H1 (cell line): ENCODE results near the gene GIMAP2. TPM values are rescaled to one million over a fixed set of nuclear protein-coding genes. Genes with fewer than 3 reads are reported as not detected.

Experiments
- CTCF ChIA-PET: fragments of 300-600 bp; sonication (Branson Sonifier 250); formaldehyde crosslinking; loops from one replicate; lab custom pipeline; 2021; ENCODE audit not compliant: partially characterized antibody; lab: Charles Lee
- POLR2A ChIA-PET: fragments of 300-600 bp; sonication (Branson Sonifier 250); formaldehyde crosslinking; loops from one replicate; lab custom pipeline; 2021; ENCODE audit warnings: inconsistent platforms; ENCODE audit not compliant: partially characterized antibody; lab: Charles Lee
- DNase-seq, 2 experiments: peaks; one replicate each; pipeline versions ENCODE4 v3.0.0 to v3.0.0-alpha.2; 2010 to 2022; ENCODE audit warnings: low spot score in 2 of 2, low read depth in 1 of 2, mixed read lengths in 1 of 2
- FAIRE-seq: peaks from 2 replicates; lab custom pipeline; 2011; peaks lifted over from hg19 to GRCh38; lab: Jason Lieb, UNC
- H2AFZ ChIP-seq: 2 replicates; pipeline ENCODE4 v1.8.1; 2012; ENCODE audit warnings: low read length, inconsistent platforms
- H2AK5ac ChIP-seq: 2 replicates; pipeline ENCODE4 v1.6.1; 2013; ENCODE audit warnings: low read depth, low read length
- H2BK120ac ChIP-seq: replicated peaks from 2 replicates; pipeline ENCODE3; 2013; ENCODE audit warnings: low read depth, low read length, inconsistent platforms
- H2BK12ac ChIP-seq: 2 replicates; pipeline ENCODE4 v1.6.1; 2013; ENCODE audit warnings: low read depth, low read length
- H2BK15ac ChIP-seq: 2 replicates; pipeline ENCODE4 v1.6.1; 2013; ENCODE audit warnings: low read length
- H2BK20ac ChIP-seq: 2 replicates; pipeline ENCODE4 v1.6.1; 2013; ENCODE audit warnings: low read length
- H2BK5ac ChIP-seq: 2 replicates; pipeline ENCODE4 v1.6.1; 2013; ENCODE audit warnings: low read depth, low read length
- H3K14ac ChIP-seq: 2 replicates; pipeline ENCODE4 v1.6.1; 2013; ENCODE audit warnings: inconsistent platforms; ENCODE audit not compliant: insufficient read length
- H3K18ac ChIP-seq: 2 replicates; pipeline ENCODE4 v1.6.1; 2013; ENCODE audit warnings: low read length; ENCODE audit errors: extremely low read depth
- H3K23ac ChIP-seq: 2 replicates; pipeline ENCODE4 v1.6.1; 2013; ENCODE audit warnings: inconsistent platforms; ENCODE audit not compliant: insufficient read length
- H3K23me2 ChIP-seq: 2 replicates; pipeline ENCODE4 v1.6.1; 2013; ENCODE audit warnings: low read depth, low read length
- H3K27ac ChIP-seq: 2 replicates; pipeline ENCODE4 v1.6.1; 2011; ENCODE audit warnings: low read depth, low read length, inconsistent platforms
- H3K27me3 ChIP-seq, 4 experiments: replicated peaks in 1 of 4; 1 replicate in 1 of 4; 2 replicates in 3 of 4; pipeline versions ENCODE4 v1.6.1 to v1.8.1; 2011 to 2013; ENCODE audit warnings: low read length in 3 of 4, mild to moderate bottlenecking in 3 of 4, inconsistent platforms in 2 of 4, mixed read lengths in 2 of 4, moderate library complexity in 1 of 4; ENCODE audit not compliant: control insufficient read depth in 3 of 4, insufficient read depth in 3 of 4; ENCODE audit errors: extremely low read depth in 1 of 4
- H3K36me3 ChIP-seq, 4 experiments: 2 replicates each; pipeline versions ENCODE4 v1.6.1 to v1.8.1; 2011 to 2013; ENCODE audit warnings: mild to moderate bottlenecking in 4 of 4, low read length in 3 of 4, moderate library complexity in 2 of 4, control low read depth in 1 of 4, inconsistent platforms in 1 of 4; ENCODE audit not compliant: insufficient read depth in 4 of 4, control insufficient read depth in 2 of 4
- H3K4ac ChIP-seq: replicated peaks from 2 replicates; pipeline ENCODE3; 2013; ENCODE audit warnings: low read length, low read depth, mixed read lengths, inconsistent platforms; ENCODE audit not compliant: insufficient read length
- H3K4me1 ChIP-seq, 4 experiments: replicated peaks in 1 of 4; 1 replicate in 1 of 4; 2 replicates in 3 of 4; pipeline versions ENCODE4 v1.6.1 to v1.8.1; 2011 to 2013; ENCODE audit warnings: low read length in 3 of 4, inconsistent platforms in 2 of 4, mixed read lengths in 1 of 4; ENCODE audit not compliant: insufficient read depth in 4 of 4, control insufficient read depth in 3 of 4
- H3K4me2 ChIP-seq, 2 experiments: 2 replicates each; pipeline versions ENCODE4 v1.6.1 to v1.8.1; 2011 to 2013; ENCODE audit warnings: low read depth in 2 of 2, low read length in 2 of 2, control low read depth in 1 of 2, inconsistent platforms in 1 of 2, mild to moderate bottlenecking in 1 of 2; ENCODE audit not compliant: insufficient read depth in 1 of 2
- H3K4me3 ChIP-seq, 4 experiments: fragments of 200-600, 300-600 bp in 1 of 4; sonication (generic), shearing (Covaris generic), sonication (Bioruptor Twin) in 1 of 4; 2 replicates each; pipeline versions ENCODE4 v1.5.1 to v1.8.1; 2011 to 2016; ENCODE audit warnings: low read length in 4 of 4, low read depth in 3 of 4, control low read depth in 2 of 4, inconsistent platforms in 2 of 4, mild to moderate bottlenecking in 2 of 4, mixed read lengths in 1 of 4, moderate library complexity in 1 of 4; ENCODE audit not compliant: insufficient read depth in 2 of 4; ENCODE audit errors: extremely low read depth in 1 of 4
- H3K56ac ChIP-seq: replicated peaks from 2 replicates; pipeline ENCODE3; 2013; ENCODE audit warnings: low read depth, mild to moderate bottlenecking, mixed read lengths, low read length, inconsistent platforms; ENCODE audit not compliant: insufficient read length
- H3K79me1 ChIP-seq: 2 replicates; pipeline ENCODE4 v1.6.1; 2013; ENCODE audit warnings: low read depth, low read length, control low read depth
- H3K79me2 ChIP-seq, 2 experiments: 2 replicates each; pipeline versions ENCODE4 v1.6.1 to v1.8.1; 2012 to 2013; ENCODE audit warnings: low read length in 2 of 2, mild to moderate bottlenecking in 2 of 2, inconsistent platforms in 1 of 2; ENCODE audit not compliant: insufficient read depth in 2 of 2, control insufficient read depth in 1 of 2
- H3K9ac ChIP-seq, 4 experiments: replicated peaks in 1 of 4; 1 replicate in 1 of 4; 2 replicates in 3 of 4; pipeline versions ENCODE4 v1.6.1 to v1.8.1; 2011 to 2013; ENCODE audit warnings: low read depth in 3 of 4, low read length in 3 of 4, control low read depth in 2 of 4, mild to moderate bottlenecking in 2 of 4, moderate library complexity in 2 of 4, inconsistent platforms in 1 of 4; ENCODE audit errors: extremely low read depth in 1 of 4
- H3K9me3 ChIP-seq, 2 experiments: 2 replicates each; pipeline versions ENCODE4 v1.6.1 to v1.8.1; 2012 to 2013; ENCODE audit warnings: mild to moderate bottlenecking in 2 of 2, moderate library complexity in 2 of 2, control low read depth in 1 of 2, inconsistent platforms in 1 of 2, low read depth in 1 of 2, low read length in 1 of 2, mixed read lengths in 1 of 2; ENCODE audit not compliant: insufficient read depth in 2 of 2
- H4K20me1 ChIP-seq, 2 experiments: replicated peaks in 1 of 2; 2 replicates each; pipeline versions ENCODE3 to v1.8.1; 2011 to 2013; ENCODE audit warnings: inconsistent platforms in 2 of 2, low read length in 2 of 2, mild to moderate bottlenecking in 1 of 2; ENCODE audit not compliant: insufficient read depth in 2 of 2, control insufficient read depth in 1 of 2
- H4K5ac ChIP-seq: 2 replicates; pipeline ENCODE4 v1.6.1; 2013; ENCODE audit warnings: low read length, low read depth, mixed read lengths, inconsistent platforms; ENCODE audit not compliant: insufficient read length
- H4K8ac ChIP-seq: 2 replicates; pipeline ENCODE4 v1.8.0; 2013; ENCODE audit warnings: mild to moderate bottlenecking, moderate library complexity, low read length, inconsistent platforms; ENCODE audit not compliant: insufficient read depth; ENCODE audit errors: extremely low read depth
- H4K91ac ChIP-seq: replicated peaks from 2 replicates; pipeline ENCODE3; 2013; ENCODE audit warnings: low read length, mixed read lengths, inconsistent platforms; ENCODE audit not compliant: insufficient read length
- ASH2L ChIP-seq: fragments of 200-600, 300-600 bp; sonication (generic); IDR thresholded peaks from one replicate; pipeline ENCODE4 v1.7.1; 2017; ENCODE audit warnings: low read length
- BCL11A ChIP-seq, 2 experiments: IDR thresholded peaks; one replicate each; pipeline ENCODE4 v1.6.1; 2011; ENCODE audit warnings: low read depth in 2 of 2, low read length in 2 of 2, mild to moderate bottlenecking in 2 of 2
- CHD2 ChIP-seq: IDR thresholded peaks from 2 replicates; pipeline ENCODE4 v1.6.1; 2012; ENCODE audit warnings: low read length, improper control_type of control experiment
- EZH2 ChIP-seq: fragments of 200-600 bp; sonication (generic); IDR thresholded peaks from 2 replicates; pipeline ENCODE4 v1.7.1; 2012; ENCODE audit warnings: low read depth, mild to moderate bottlenecking, moderate library complexity, low read length, inconsistent platforms; ENCODE audit not compliant: severe bottlenecking
- KDM5A ChIP-seq: fragments of 200-600 bp; IDR thresholded peaks from 2 replicates; pipeline ENCODE4 v1.7.1; 2012; ENCODE audit warnings: mild to moderate bottlenecking, low read length, inconsistent platforms, mixed read lengths
- MAFK ChIP-seq: IDR thresholded peaks from 2 replicates; pipeline ENCODE4 v1.6.1; 2012; ENCODE audit warnings: low read depth, mild to moderate bottlenecking, improper control_type of control experiment, low read length
- POLR2AphosphoS5 ChIP-seq: IDR thresholded peaks from 2 replicates; pipeline ENCODE4 v1.6.1; 2011; ENCODE audit warnings: low read depth, low read length
- SIX5 ChIP-seq: IDR thresholded peaks from 2 replicates; pipeline ENCODE4 v1.6.1; 2011; ENCODE audit warnings: mild to moderate bottlenecking, low read depth, low read length
- SP1 ChIP-seq: IDR thresholded peaks from 2 replicates; pipeline ENCODE4 v1.6.1; 2011; ENCODE audit warnings: low read depth, low read length
- SP2 ChIP-seq: IDR thresholded peaks from 2 replicates; pipeline ENCODE4 v1.6.1; 2012; ENCODE audit warnings: mild to moderate bottlenecking, low read length, inconsistent platforms
- SP4 ChIP-seq: IDR thresholded peaks from 2 replicates; pipeline ENCODE4 v1.6.1; 2012; ENCODE audit warnings: low read length, inconsistent platforms
- TAF1 ChIP-seq: IDR thresholded peaks from 2 replicates; pipeline ENCODE4 v1.6.1; 2011; ENCODE audit warnings: mild to moderate bottlenecking, low read depth, low read length
- TCF12 ChIP-seq: IDR thresholded peaks from 2 replicates; pipeline ENCODE4 v1.6.1; 2011; ENCODE audit warnings: low read depth, mild to moderate bottlenecking, low read length
- whole genome bisulfite sequencing, 2 experiments: shearing (Covaris generic) in 1 of 2; methylation state at CpG; one replicate each; pipeline versions ENCODE4 v1.1.6 to v1.1.7; 2013 to 2015; ENCODE audit warnings: low lambda C conversion rate in 2 of 2, mixed read lengths in 2 of 2, inconsistent platforms in 1 of 2, low coverage in 1 of 2, missing lambda C conversion rate in 1 of 2; ENCODE audit not compliant: insufficient replicate concordance in 2 of 2, insufficient coverage in 1 of 2, insufficient read length in 1 of 2; ENCODE audit errors: extremely low coverage in 1 of 2, missing lambda C conversion rate in 1 of 2; 5-methylcytosine and 5-hydroxymethylcytosine counted together
- polyA plus RNA-seq, 7 experiments: library from polyadenylated mRNA; depleted of rRNA in 3 of 7; stranded (reverse) in 5 of 7; unstranded in 2 of 7; fragments of >200 nt in 5 of 7; fragments of 200-250 nt in 2 of 7; gene quantifications; 1 replicate in 5 of 7; 2 replicates in 1 of 7; 4 replicates in 1 of 7; pipeline versions ENCODE4 v1.2.1 to v1.2.3, GENCODE V29; 2011 to 2013; ENCODE audit warnings: missing spikeins in 2 of 7, mixed read lengths in 2 of 7
- total RNA-seq: library from RNA; stranded (reverse); fragmentation: NEBNext Ultra II Directional; extraction: Animal tissue kit (Norgen Biotek cat#: 25700); gene quantifications from 2 replicates; pipeline ENCODE4 v1.2.1, GENCODE V29; 2021
- TF ChIP-seq, protein P1 (sequence below): IDR thresholded peaks from 2 replicates; pipeline ENCODE4 v1.6.1; 2011; ENCODE audit warnings: low read length, improper control_type of control experiment
- TF ChIP-seq, protein P2 (sequence below): IDR thresholded peaks from 2 replicates; pipeline ENCODE4 v1.6.1; 2012; ENCODE audit warnings: inconsistent platforms

The GIMAP2 gene
- total and polyA plus RNA-seq, 2 of the 8 experiments (the other 6 are each of a cell fraction or from before 2014, with no cell fraction given): not detected

DNA sequence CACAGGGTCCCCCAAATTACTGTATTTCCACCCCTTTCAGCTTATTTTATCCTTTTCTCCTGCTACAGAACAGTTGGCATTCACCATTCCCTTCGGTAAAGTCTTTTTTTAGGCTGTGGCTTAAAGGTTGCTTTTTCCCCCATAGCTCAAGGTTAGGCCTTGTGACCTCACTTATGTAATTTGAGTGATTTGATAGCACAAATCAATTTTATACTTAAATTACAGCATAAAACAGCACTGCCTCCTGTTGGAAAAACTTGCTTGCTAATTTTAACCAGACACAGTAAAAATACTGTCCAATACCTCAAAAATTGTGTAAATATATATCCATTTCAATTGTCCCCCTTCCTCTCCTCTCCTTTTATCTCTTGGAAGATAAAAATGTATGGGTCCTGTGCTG, 38.0 kb downstream of the GIMAP2 start:
- H2BK12ac ChIP-seq: no peak overlapping the region
- H3K23me2 ChIP-seq: no peaks in the 10 kb centered on the region
- FAIRE-seq (no peak), DNase-seq (no peak)
- peaks cover 5 to 8% of the 10 kb centered on the region in 2 experiments; a peak in 3 of 4 replicates for H3K9me3 ChIP-seq
- H3K79me1 ChIP-seq: no peaks in the 10 kb centered on the region
- no peaks in the 10 kb centered on the region for H3K36me3 ChIP-seq
- H3K56ac ChIP-seq: no peak overlapping the region
- no peaks in the 10 kb centered on the region for H3K4me1 ChIP-seq
- CTCF ChIA-PET: interaction anchor here (0.6 kb wide), 1 partner anchor 20 kb away, joined by 3 read pairs; no protein-coding TSS in a partner anchor
- H3K4me2 ChIP-seq: no peak overlapping the region
- H2BK5ac ChIP-seq: no peak overlapping the region
- H4K20me1 ChIP-seq: no peaks in the 10 kb centered on the region
- no peak overlapping the region for H2BK20ac ChIP-seq
- H3K27me3 ChIP-seq: peaks cover 0 to 7% (median 4%) of the 10 kb centered on the region in 4 experiments; a peak in 4 of 7 replicates
- H3K9ac ChIP-seq: no peak overlapping the region
- H4K5ac ChIP-seq: no peak overlapping the region
- no peak overlapping the region for H3K23ac ChIP-seq
- no peak overlapping the region for H2BK120ac ChIP-seq
- H3K27ac ChIP-seq: no peak overlapping the region
- no peak overlapping the region for H2AK5ac ChIP-seq
- no peak overlapping the region for H4K8ac ChIP-seq
- no peak overlapping the region for H3K18ac ChIP-seq
- no peak overlapping the region for H3K4me3 ChIP-seq
- POLR2A ChIA-PET: no interaction called here
- no peak overlapping the region for H2AFZ ChIP-seq
- no peak overlapping the region for H3K4ac ChIP-seq
- no peak overlapping the region for H3K14ac ChIP-seq
- H3K79me2 ChIP-seq: no peaks in the 10 kb centered on the region
- H2BK15ac ChIP-seq: no peak overlapping the region
- no peak overlapping the region for H4K91ac ChIP-seq
- 86% methylated on average over 1 of the region's 1 CpG; no CpG with 5 or more reads in 1 of the 2 experiments for WGBS, 2 experiments
- TF ChIP-seq, protein P1, sequence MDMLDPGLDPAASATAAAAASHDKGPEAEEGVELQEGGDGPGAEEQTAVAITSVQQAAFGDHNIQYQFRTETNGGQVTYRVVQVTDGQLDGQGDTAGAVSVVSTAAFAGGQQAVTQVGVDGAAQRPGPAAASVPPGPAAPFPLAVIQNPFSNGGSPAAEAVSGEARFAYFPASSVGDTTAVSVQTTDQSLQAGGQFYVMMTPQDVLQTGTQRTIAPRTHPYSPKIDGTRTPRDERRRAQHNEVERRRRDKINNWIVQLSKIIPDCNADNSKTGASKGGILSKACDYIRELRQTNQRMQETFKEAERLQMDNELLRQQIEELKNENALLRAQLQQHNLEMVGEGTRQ: no peak
- TF ChIP-seq SP2: no peak
- TF ChIP-seq ASH2L: no peak
- TF ChIP-seq BCL11A (IDR thresholded peaks at IDR 0.05; ENCODE audit: low read depth in 2 of 2, low read length in 2 of 2): no peak
- TF ChIP-seq POLR2AphosphoS5: no peak
- TF ChIP-seq, protein P2, sequence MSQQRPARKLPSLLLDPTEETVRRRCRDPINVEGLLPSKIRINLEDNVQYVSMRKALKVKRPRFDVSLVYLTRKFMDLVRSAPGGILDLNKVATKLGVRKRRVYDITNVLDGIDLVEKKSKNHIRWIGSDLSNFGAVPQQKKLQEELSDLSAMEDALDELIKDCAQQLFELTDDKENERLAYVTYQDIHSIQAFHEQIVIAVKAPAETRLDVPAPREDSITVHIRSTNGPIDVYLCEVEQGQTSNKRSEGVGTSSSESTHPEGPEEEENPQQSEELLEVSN: no peak
- no peak for TF ChIP-seq EZH2
- TF ChIP-seq SP4: no peak
- TF ChIP-seq KDM5A: no peak
- TF ChIP-seq SIX5: no peak
- no peak for TF ChIP-seq CHD2
- no peak for TF ChIP-seq TCF12
- TF ChIP-seq TAF1: no peak
- TF ChIP-seq MAFK: no peak
- TF ChIP-seq SP1: no peak
